NB4 (cell line): ENCODE data around the gene WDR47.

Experiments
- CTCF ChIP-seq: IDR thresholded peaks from one replicate; pipeline ENCODE4 v1.5.1; 2012; ENCODE audit warnings: low read depth, low read length
- TF ChIP-seq, protein P1 (sequence below): IDR thresholded peaks from 2 replicates; pipeline ENCODE4 v1.6.1; 2011; ENCODE audit warnings: low read depth, low read length

DNA sequence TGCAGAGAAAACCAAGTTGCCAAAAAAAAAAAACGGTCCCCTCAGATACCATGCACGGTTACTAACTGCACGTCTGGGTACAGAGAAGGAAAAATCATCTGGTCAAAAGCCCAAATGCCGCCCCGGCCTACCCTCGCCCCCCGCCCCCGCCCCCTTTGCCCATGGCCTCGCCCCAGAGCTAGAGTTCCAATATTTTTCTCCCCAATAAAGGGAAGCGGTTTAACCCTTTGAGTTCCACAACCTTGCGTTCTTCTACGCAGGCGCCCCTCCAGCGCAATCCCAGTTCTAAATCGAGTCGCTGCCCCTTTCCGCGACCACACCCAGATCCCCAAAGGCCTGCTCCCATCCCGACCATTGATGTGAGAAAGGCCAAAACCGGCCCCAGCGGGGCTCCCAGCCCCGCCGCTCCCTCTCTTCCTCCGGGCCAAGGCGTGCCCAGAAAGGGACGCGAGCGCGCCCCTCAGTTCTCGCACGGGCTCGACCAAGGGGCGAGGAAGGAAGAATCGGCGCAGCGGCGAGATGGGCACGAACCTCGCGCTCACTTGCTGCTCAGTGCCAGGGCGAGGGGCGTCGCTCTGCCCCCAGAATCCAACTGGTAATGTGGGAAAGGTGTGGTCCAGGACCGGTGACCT lies 797 bp downstream of the WDR47 start:
- TF ChIP-seq, protein P1, sequence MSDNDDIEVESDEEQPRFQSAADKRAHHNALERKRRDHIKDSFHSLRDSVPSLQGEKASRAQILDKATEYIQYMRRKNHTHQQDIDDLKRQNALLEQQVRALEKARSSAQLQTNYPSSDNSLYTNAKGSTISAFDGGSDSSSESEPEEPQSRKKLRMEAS = no peak
- no peak for TF ChIP-seq CTCF
